Caco-2 (cell line): Measurements from ENCODE around the gene TBL1X. TPM values are rescaled to one million over a fixed set of nuclear protein-coding genes. Genes with fewer than 3 reads are reported as not detected.
"Not testable (repeated sequence)": the region's sequence is repeated elsewhere in the genome, so short reads cannot be mapped to it uniquely, and the experiment has no call there.

Source experiments
- BruUV-seq: library from RNA; stranded (reverse); fragments of 400-500 nt; replicated peaks from 2 replicates; lab custom pipeline; 2021; lab: Mats Ljungman, UMichigan
- CTCF ChIA-PET: fragments of 300-600 bp; sonication (Branson Sonifier 250); formaldehyde crosslinking; loops from one replicate; lab custom pipeline; 2022; ENCODE audit warnings: antibody characterized with exemption; lab: Charles Lee
- POLR2A ChIA-PET: fragments of 300-600 bp; sonication (Branson Sonifier 250); formaldehyde crosslinking; loops from one replicate; lab custom pipeline; 2022; ENCODE audit warnings: antibody characterized with exemption; lab: Charles Lee
- DNase-seq, 2 experiments: peaks; one replicate each; pipeline versions ENCODE4 v3.0.0 to v3.0.0-alpha.2; 2020 to 2022
- H3K27me3 ChIP-seq: replicated peaks from 2 replicates; pipeline ENCODE4 v1.6.0; 2011; ENCODE audit warnings: low read length; ENCODE audit not compliant: control insufficient read depth, insufficient read depth
- H3K36me3 ChIP-seq: 2 replicates; pipeline ENCODE4 v1.5.1; 2011; ENCODE audit warnings: low read length; ENCODE audit not compliant: control insufficient read depth, insufficient read depth
- H3K4me1 ChIP-seq: fragments of 250-450 bp; sonication (Bioruptor Pico); 2 replicates; pipeline ENCODE4 v1.5.1; 2020; ENCODE audit warnings: mild to moderate bottlenecking
- H3K4me3 ChIP-seq: 2 replicates; pipeline ENCODE4 v1.5.1; 2011; ENCODE audit warnings: low read depth, mild to moderate bottlenecking, control low read depth, low read length
- H3K9me3 ChIP-seq: fragments of 250-450 bp; sonication (Bioruptor Pico); 2 replicates; pipeline ENCODE4 v1.5.1; 2020; ENCODE audit warnings: mild to moderate bottlenecking, moderate library complexity
- H3K27ac Mint-ChIP-seq: one replicate; pipeline ENCODE4 v1.8.0; 2022; ENCODE audit warnings: mixed read lengths; ENCODE audit not compliant: unreplicated experiment
- H3K27me3 Mint-ChIP-seq: one replicate; pipeline ENCODE4 v1.8.0; 2022; ENCODE audit warnings: mixed read lengths; ENCODE audit not compliant: insufficient read depth, unreplicated experiment
- H3K36me3 Mint-ChIP-seq: one replicate; pipeline ENCODE4 v1.8.0; 2022; ENCODE audit warnings: mild to moderate bottlenecking, mixed read lengths; ENCODE audit not compliant: insufficient read depth, unreplicated experiment
- H3K4me1 Mint-ChIP-seq: one replicate; pipeline ENCODE4 v1.8.0; 2022; ENCODE audit warnings: low read depth, mixed read lengths; ENCODE audit not compliant: unreplicated experiment
- H3K4me3 Mint-ChIP-seq: one replicate; pipeline ENCODE4 v1.8.0; 2022; ENCODE audit warnings: mild to moderate bottlenecking, moderate library complexity, mixed read lengths; ENCODE audit not compliant: unreplicated experiment
- H3K9me3 Mint-ChIP-seq: one replicate; pipeline ENCODE4 v1.8.0; 2022; ENCODE audit warnings: mixed read lengths; ENCODE audit not compliant: unreplicated experiment
- intact Hi-C: fragments of 100-400 bp; cut with micrococcal nuclease; formaldehyde crosslinking; loops from one replicate; pipeline ENCODE4 v1.10.0; 2022; ENCODE audit not compliant: unreplicated experiment
- total RNA-seq: library from RNA; stranded (reverse); gene quantifications from 2 replicates; pipeline ENCODE4 v1.2.3, GENCODE V29; 2022
- TF ChIP-seq, protein P1 (sequence below), 2 experiments: fragments of 200-600 bp in 1 of 2; IDR thresholded peaks; 1 replicate in 1 of 2; 2 replicates in 1 of 2; pipeline versions ENCODE4 v1.5.1 to v1.8.0; 2011 to 2022; ENCODE audit warnings: antibody characterized with exemption in 1 of 2, control low read depth in 1 of 2, inconsistent platforms in 1 of 2, low read depth in 1 of 2, low read length in 1 of 2, mild to moderate bottlenecking in 1 of 2, moderate library complexity in 1 of 2; ENCODE audit not compliant: insufficient read depth in 1 of 2, severe bottlenecking in 1 of 2, unreplicated experiment in 1 of 2

Gene TBL1X
- total RNA-seq, 1 experiment from 2014 or later = 84.2 TPM

DNA sequence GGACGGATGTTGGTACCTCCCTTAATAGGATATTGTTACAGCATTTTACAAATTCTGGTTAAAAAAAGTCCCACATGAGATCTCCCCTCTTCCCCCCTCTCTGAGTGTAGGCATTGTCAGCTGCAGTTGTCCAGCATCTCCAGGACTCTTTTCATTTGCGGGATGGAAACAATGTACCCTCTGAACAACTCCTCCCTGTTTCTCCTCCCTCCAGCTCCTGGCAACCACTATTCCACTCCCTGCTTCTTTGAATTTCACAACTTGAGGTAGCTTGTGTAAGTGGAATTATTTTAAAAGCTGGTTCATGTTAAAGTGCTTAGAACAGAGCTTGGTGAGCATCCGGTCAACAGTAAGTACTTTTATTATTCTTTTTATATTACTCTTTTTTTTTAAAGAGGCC lies 69.8 kb downstream of the TBL1X start:
- Mint-ChIP-seq H3K9me3 (no peaks in the 10 kb centered on the region), H3K27ac (no peak overlapping the region), H3K27me3 (no peaks in the 10 kb centered on the region), H3K36me3 (peaks cover 24% of the 10 kb centered on the region), H3K4me3 (no peak overlapping the region), H3K4me1 (peaks cover 20% of the 10 kb centered on the region)
- TF ChIP-seq, protein P1, sequence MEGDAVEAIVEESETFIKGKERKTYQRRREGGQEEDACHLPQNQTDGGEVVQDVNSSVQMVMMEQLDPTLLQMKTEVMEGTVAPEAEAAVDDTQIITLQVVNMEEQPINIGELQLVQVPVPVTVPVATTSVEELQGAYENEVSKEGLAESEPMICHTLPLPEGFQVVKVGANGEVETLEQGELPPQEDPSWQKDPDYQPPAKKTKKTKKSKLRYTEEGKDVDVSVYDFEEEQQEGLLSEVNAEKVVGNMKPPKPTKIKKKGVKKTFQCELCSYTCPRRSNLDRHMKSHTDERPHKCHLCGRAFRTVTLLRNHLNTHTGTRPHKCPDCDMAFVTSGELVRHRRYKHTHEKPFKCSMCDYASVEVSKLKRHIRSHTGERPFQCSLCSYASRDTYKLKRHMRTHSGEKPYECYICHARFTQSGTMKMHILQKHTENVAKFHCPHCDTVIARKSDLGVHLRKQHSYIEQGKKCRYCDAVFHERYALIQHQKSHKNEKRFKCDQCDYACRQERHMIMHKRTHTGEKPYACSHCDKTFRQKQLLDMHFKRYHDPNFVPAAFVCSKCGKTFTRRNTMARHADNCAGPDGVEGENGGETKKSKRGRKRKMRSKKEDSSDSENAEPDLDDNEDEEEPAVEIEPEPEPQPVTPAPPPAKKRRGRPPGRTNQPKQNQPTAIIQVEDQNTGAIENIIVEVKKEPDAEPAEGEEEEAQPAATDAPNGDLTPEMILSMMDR (IDR thresholded peaks at IDR 0.05; ENCODE audit: insufficient read depth in 1 of 2, low read depth in 1 of 2, low read length in 1 of 2, severe bottlenecking in 1 of 2, unreplicated experiment in 1 of 2) = no peak
- BruUV-seq = no TSS peak
- intact Hi-C loops = loop anchor here (5.0 kb wide), 1 partner anchor 38 kb away; no protein-coding TSS in a partner anchor
- H3K36me3 ChIP-seq = no peaks in the 10 kb centered on the region
- ChIA-PET POLR2A (no interaction called here), CTCF (no interaction called here)
- no peak for DNase-seq
- no peak overlapping the region for H3K4me3 ChIP-seq
- H3K9me3 ChIP-seq = no peaks in the 10 kb centered on the region
- 0 out of 2 replicates have a peak, but pooled peaks cover 4% of the 10 kb centered on the region for H3K4me1 ChIP-seq
- no peaks in the 10 kb centered on the region for H3K27me3 ChIP-seq

DNA sequence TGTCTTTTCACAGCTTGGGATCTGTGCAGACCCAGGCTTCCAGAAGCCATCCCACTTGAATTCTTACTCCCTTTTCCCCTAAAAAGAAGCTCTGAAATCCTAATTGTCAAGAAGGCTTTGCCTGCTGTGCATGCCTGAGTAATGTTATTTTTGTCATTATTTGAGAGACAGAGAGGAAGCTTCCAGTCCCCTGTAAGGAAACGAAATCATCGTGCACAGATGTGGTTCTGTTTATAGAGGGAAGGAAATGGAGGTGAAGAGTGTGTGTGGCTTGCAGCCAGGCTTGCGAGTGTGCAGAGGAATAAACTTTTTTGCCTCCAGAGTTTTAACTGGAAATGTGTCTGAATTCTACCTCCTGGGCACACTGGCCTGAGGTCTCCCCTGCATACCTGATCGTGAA lies 70.2 kb downstream of the TBL1X start:
- 0 out of 2 replicates have a peak, but pooled peaks cover 4% of the 10 kb centered on the region for H3K4me1 ChIP-seq
- BruUV-seq = no TSS peak
- H3K36me3 ChIP-seq = no peaks in the 10 kb centered on the region
- Mint-ChIP-seq H3K4me1 (peaks cover 17% of the 10 kb centered on the region), H3K27ac (no peak overlapping the region), H3K27me3 (no peaks in the 10 kb centered on the region), H3K36me3 (peaks cover 27% of the 10 kb centered on the region), H3K4me3 (no peak overlapping the region), H3K9me3 (no peaks in the 10 kb centered on the region)
- H3K27me3 ChIP-seq = no peaks in the 10 kb centered on the region
- CTCF ChIA-PET = no interaction called here
- H3K9me3 ChIP-seq = no peaks in the 10 kb centered on the region
- DNase-seq = no peak
- intact Hi-C loops = loop anchor here (5.0 kb wide), 1 partner anchor 37 kb away; no protein-coding TSS in a partner anchor
- POLR2A ChIA-PET = no interaction called here
- H3K4me3 ChIP-seq = no peak overlapping the region
- TF ChIP-seq, protein P1 (IDR thresholded peaks at IDR 0.05; ENCODE audit: insufficient read depth in 1 of 2, low read depth in 1 of 2, low read length in 1 of 2, severe bottlenecking in 1 of 2, unreplicated experiment in 1 of 2) = no peak

DNA sequence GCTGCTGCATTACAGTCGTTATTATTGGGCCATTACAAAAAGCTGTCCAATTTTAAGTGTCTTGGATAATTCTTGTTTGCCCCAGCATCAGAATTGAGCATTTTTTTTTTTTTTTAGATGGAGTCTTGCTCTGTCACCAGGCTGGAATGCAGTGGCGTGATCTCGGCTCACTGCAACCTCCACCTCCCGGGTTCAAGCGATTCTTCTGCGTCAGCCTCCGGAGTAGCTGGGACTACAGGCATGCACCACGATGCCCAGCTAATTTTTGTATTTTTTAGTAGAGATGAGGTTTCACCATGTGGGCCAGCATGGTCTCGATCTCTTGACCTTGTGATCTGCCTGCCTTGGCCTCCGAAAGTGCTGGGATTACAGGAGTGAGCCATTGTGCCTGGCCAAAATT lies 71.3 kb downstream of the TBL1X start:
- not testable (repeated sequence) for H3K9me3 Mint-ChIP-seq

More for the DNA sequence above, 71.3 kb downstream of the TBL1X start:
- H3K27me3 Mint-ChIP-seq, CTCF ChIA-PET, H3K4me3 Mint-ChIP-seq, H3K4me3 ChIP-seq, H3K4me1 ChIP-seq, H3K27ac Mint-ChIP-seq, H3K4me1 Mint-ChIP-seq, POLR2A ChIA-PET, BruUV-seq, H3K36me3 ChIP-seq, H3K9me3 ChIP-seq, H3K27me3 ChIP-seq, DNase-seq: not testable (repeated sequence)
- peaks cover 29% of the 10 kb centered on the region for H3K36me3 Mint-ChIP-seq
- intact Hi-C loops = loop anchor here (5.0 kb wide), 1 partner anchor 36 kb away; no protein-coding TSS in a partner anchor
